Stimulated activated effector memory CD8-positive, alpha-beta T cell treated with anti-CD3 and anti-CD28 coated beads, Interleukin-12 subunit alpha, Interleukin-12 subunit beta, amount 100 ng/mL, for 72 hours (primary cell): ENCODE data around the gene CD24.

Experiments
- ATAC-seq: fragments of 150-1000 bp; cut with Tn5 transposase; 2 replicates; pipeline ENCODE4 v1.10.0; 2021
- DNase-seq, 2 donors: peaks; one replicate each; pipeline ENCODE4 v3.0.0; 2021 to 2022; ENCODE audit warnings: low spot score in 2 of 2
- H3K27ac Mint-ChIP-seq: one replicate; pipeline ENCODE4 v1.8.0; 2022; ENCODE audit warnings: mild to moderate bottlenecking, mixed read lengths
- H3K36me3 Mint-ChIP-seq: one replicate; pipeline ENCODE4 v1.8.0; 2022; ENCODE audit warnings: mild to moderate bottlenecking, mixed read lengths
- H3K4me1 Mint-ChIP-seq: one replicate; pipeline ENCODE4 v1.8.0; 2022; ENCODE audit warnings: mixed read lengths
- H3K4me3 Mint-ChIP-seq: one replicate; pipeline ENCODE4 v1.8.0; 2022; ENCODE audit warnings: mild to moderate bottlenecking, mixed read lengths
- H3K9me3 Mint-ChIP-seq: one replicate; pipeline ENCODE4 v1.8.0; 2022; ENCODE audit warnings: mixed read lengths

The CD24 gene

GRCh38 chr6:106939848-106940247, 34.7 kb downstream of the CD24 start:
- no peaks in the 10 kb centered on the region for H3K36me3 Mint-ChIP-seq
- ATAC-seq (no peak), DNase-seq (no peak)
- no peak overlapping the region for H3K27ac Mint-ChIP-seq
- H3K4me3 Mint-ChIP-seq = no peak overlapping the region
- H3K4me1 Mint-ChIP-seq = no peaks in the 10 kb centered on the region
- H3K9me3 Mint-ChIP-seq = no peaks in the 10 kb centered on the region

DNA sequence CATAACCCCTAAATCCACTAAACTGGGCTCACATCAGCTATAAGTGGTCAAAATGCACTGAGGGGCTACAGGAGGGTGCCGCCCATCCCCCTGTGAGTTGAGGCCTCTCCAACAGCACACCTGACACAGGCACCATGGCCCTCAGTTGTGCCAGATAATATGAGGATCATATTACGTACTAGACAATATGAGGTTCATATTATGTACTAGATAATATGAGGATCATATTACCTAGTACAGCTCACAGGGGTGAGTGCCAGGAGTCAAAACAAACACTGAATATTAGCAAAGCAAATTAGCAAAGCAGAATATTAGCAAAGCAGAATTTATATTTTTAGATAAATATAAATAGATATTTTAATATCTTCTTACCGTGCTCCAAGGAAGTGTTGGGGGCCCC, 35.3 kb downstream of the CD24 start:
- H3K36me3 Mint-ChIP-seq = no peaks in the 10 kb centered on the region
- ATAC-seq (no peak), DNase-seq (no peak)
- H3K9me3 Mint-ChIP-seq = no peaks in the 10 kb centered on the region
- no peaks in the 10 kb centered on the region for H3K4me1 Mint-ChIP-seq
- no peak overlapping the region for H3K27ac Mint-ChIP-seq
- no peak overlapping the region for H3K4me3 Mint-ChIP-seq

DNA sequence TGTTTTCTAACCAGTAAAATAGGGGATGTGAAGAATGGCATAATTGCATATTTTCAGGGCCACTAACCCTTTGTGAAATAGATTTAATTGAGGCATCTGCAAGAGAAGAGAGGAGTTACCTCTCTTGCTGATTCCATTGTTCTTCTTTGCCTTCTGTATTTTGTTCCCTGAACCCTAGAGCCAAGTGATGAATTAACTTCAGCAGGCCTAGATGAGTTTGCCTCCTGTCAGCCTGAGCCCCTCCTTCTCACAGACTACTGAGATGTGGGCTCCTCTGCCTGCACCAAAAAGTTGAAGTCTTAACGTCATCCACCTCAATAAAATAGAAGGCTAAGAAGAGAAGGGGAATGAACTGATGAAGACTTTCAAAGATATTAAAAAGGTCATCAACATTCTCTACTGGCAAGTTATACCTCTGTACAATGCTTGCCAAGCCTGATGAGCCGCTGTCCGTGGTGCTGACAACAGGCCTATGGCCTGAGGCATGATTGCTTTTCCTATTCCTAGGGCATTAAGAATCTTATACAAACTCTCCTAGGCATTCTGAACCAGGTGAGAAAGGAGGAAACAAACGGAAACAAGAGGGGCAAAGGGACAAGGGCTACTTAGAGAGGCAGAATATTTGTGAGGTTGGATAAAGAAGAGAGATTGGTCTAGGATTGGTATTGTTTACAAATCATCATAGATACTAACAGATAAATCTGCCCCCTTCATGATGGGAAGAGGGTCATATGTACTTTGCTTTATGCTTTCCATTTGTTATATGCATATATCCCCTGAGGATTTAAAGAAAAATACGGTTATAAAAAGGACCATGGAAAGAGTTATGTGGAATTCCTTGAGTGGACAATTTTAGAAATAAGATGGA, 46.8 kb downstream of the CD24 start:
- peak in 1 of 2 donors; percentile 50 for DNase-seq
- ATAC-seq = no peak
- H3K9me3 Mint-ChIP-seq = no peaks in the 10 kb centered on the region
- H3K36me3 Mint-ChIP-seq = no peaks in the 10 kb centered on the region
- H3K27ac Mint-ChIP-seq = no peak overlapping the region
- no peaks in the 10 kb centered on the region for H3K4me1 Mint-ChIP-seq
- no peak overlapping the region for H3K4me3 Mint-ChIP-seq

GRCh38 chr6:106925948-106926347, 48.6 kb downstream of the CD24 start:
- Mint-ChIP-seq H3K36me3 (no peaks in the 10 kb centered on the region), H3K9me3 (no peaks in the 10 kb centered on the region), H3K4me3 (no peak overlapping the region), H3K4me1 (no peaks in the 10 kb centered on the region), H3K27ac (no peak overlapping the region)
- no peak for DNase-seq
- ATAC-seq = no peak

- no peaks in the 10 kb centered on the region for H3K4me1 Mint-ChIP-seq
- DNase-seq (no peak), ATAC-seq (no peak)
- H3K27ac Mint-ChIP-seq = no peak overlapping the region
- H3K4me3 Mint-ChIP-seq = no peak overlapping the region
- H3K36me3 Mint-ChIP-seq = no peaks in the 10 kb centered on the region
- H3K9me3 Mint-ChIP-seq = no peaks in the 10 kb centered on the region
Measured at GRCh38 chr6:106924694-106925523, 49.6 kb downstream of the CD24 start.

DNA sequence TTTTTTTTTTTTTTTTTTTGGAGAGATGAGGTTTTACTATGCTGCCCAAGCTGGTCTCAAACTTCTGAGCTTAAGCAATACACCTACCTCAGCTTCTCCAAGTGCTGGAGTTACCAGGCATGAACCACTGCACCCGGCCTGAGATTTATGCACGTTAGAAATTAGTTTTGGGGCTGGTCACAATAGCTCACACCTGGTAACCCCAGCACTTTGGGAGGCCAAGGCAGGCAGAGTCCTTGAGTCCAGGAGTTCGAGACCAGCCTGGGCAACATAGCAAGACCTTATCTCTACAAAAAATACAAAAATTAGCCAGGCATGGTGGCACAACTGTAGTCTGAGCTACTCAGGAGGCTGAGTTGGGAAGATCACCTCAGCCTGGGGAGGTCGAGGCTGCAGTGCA, 51.9 kb downstream of the CD24 start:
- H3K4me3 Mint-ChIP-seq = no peak overlapping the region
- no peaks in the 10 kb centered on the region for H3K36me3 Mint-ChIP-seq
- no peaks in the 10 kb centered on the region for H3K9me3 Mint-ChIP-seq
- no peak for ATAC-seq
- H3K4me1 Mint-ChIP-seq = no peaks in the 10 kb centered on the region
- H3K27ac Mint-ChIP-seq = no peak overlapping the region
- DNase-seq = no peak
